ENCODE results near the gene KLHL35.

KLHL35 gene

GRCh38 chr11:75432911-75433321, at the start of gene KLHL35:
KLHL35 (minus strand) TSS chr11:75433203; CDS start chr11:75430629, 2,574 bp downstream.
- no peak within 1 kb of the TSS for H3K27ac Mint-ChIP-seq
- no peak for TF ChIP-seq CTCF (IDR thresholded peaks at IDR 0.05; ENCODE audit: unreplicated experiment in 3 of 3)
- peaks cover 11% of the 10 kb centered on the region for H3K9me3 Mint-ChIP-seq
- H3K27me3 Mint-ChIP-seq (ENCODE audit: low read depth), result peaks cover 67% of the 10 kb centered on the region
- peak within 1 kb of the TSS; percentile 51 to 72 (median 64) for H3K4me3 Mint-ChIP-seq
- peaks cover 13% of the 10 kb centered on the region for H3K4me1 Mint-ChIP-seq
- H3K36me3 Mint-ChIP-seq (ENCODE audit: low read depth), result peaks cover 13% of the 10 kb centered on the region

GRCh38 chr11:75481922-75482606, 49.1 kb upstream of the KLHL35 start:
- H3K36me3 Mint-ChIP-seq (ENCODE audit: low read depth), result no peaks in the 10 kb centered on the region
- no peaks in the 10 kb centered on the region for H3K27me3 Mint-ChIP-seq (ENCODE audit: low read depth)
- no peak for TF ChIP-seq CTCF (IDR thresholded peaks at IDR 0.05; ENCODE audit: unreplicated experiment in 3 of 3)
- no peak overlapping the region for H3K4me3 Mint-ChIP-seq
- peaks cover 21% of the 10 kb centered on the region for H3K4me1 Mint-ChIP-seq
- H3K27ac Mint-ChIP-seq, result no peak overlapping the region
- no peaks in the 10 kb centered on the region for H3K9me3 Mint-ChIP-seq

- H3K36me3 Mint-ChIP-seq (ENCODE audit: low read depth), result no peaks in the 10 kb centered on the region
- H3K27ac Mint-ChIP-seq, result peak overlapping the region in 1 of 3 experiments; percentile 50
- H3K4me1 Mint-ChIP-seq, result peaks cover 21% of the 10 kb centered on the region
- H3K9me3 Mint-ChIP-seq, result no peaks in the 10 kb centered on the region
- H3K4me3 Mint-ChIP-seq, result no peak overlapping the region
- no peaks in the 10 kb centered on the region for H3K27me3 Mint-ChIP-seq (ENCODE audit: low read depth)
- no peak for TF ChIP-seq CTCF (IDR thresholded peaks at IDR 0.05; ENCODE audit: unreplicated experiment in 3 of 3)
These were observed 48.4 kb upstream of the KLHL35 start for GRCh38 chr11:75481223-75481921.

- Mint-ChIP-seq H3K27ac (peak overlapping the region; percentile 2 to 50 (median 12)), H3K4me1 (peaks cover 29% of the 10 kb centered on the region), H3K4me3 (no peak overlapping the region), H3K36me3 (ENCODE audit: low read depth) (no peaks in the 10 kb centered on the region), H3K27me3 (ENCODE audit: low read depth) (no peaks in the 10 kb centered on the region), H3K9me3 (no peaks in the 10 kb centered on the region)
- no peak for TF ChIP-seq CTCF (IDR thresholded peaks at IDR 0.05; ENCODE audit: unreplicated experiment in 3 of 3)
These were observed 47.5 kb upstream of the KLHL35 start for GRCh38 chr11:75480185-75481175.

GRCh38 chr11:75479597-75480145, 46.7 kb upstream of the KLHL35 start:
- Mint-ChIP-seq H3K36me3 (ENCODE audit: low read depth) (no peaks in the 10 kb centered on the region), H3K4me3 (no peak overlapping the region), H3K27ac (peak overlapping the region; percentile 8 to 87 (median 44)), H3K4me1 (peaks cover 37% of the 10 kb centered on the region), H3K9me3 (no peaks in the 10 kb centered on the region), H3K27me3 (ENCODE audit: low read depth) (no peaks in the 10 kb centered on the region)
- TF ChIP-seq CTCF (IDR thresholded peaks at IDR 0.05; ENCODE audit: unreplicated experiment in 3 of 3), result no peak
